HG02938 (cell line): Measurements from ENCODE around the gene GRID2IP.
"Not testable (repeated sequence)": the region's sequence is repeated elsewhere in the genome, so short reads cannot be mapped to it uniquely, and the experiment has no call there.

Experiments used
- ATAC-seq: cut with Tn5 transposase; IDR thresholded peaks from one replicate; pipeline ENCODE4 v1.9.1; 2021; ENCODE audit warnings: mild to moderate bottlenecking, moderate library complexity; ENCODE audit not compliant: unreplicated experiment

GRID2IP gene

DNA sequence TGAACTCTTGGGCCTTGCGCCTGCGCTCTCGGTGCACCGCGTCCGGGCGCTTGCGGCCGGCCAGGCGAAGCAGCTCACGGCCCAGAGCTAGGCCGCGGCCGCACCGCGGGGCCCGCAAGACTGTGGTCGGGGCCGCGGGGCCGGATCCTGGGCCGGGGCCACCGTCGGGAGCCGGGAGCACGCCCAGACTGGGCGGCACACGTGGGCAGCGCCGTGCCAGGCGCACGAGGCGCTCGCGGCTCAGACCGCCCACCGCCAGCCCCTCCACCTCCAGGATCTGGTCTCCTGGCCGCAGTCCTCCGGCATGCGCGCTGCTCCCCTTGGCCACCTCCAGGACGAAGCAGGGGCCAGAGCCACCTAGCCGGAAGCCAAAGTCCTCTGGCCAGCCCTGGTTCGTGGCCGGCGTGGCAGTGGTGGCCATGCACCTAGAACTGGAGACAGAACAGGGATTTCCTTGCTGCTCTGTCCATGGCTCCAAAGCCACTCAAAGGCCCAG, at the start of gene GRID2IP:
GRID2IP (minus strand) TSS at position 446 of the 496 bp plus-strand sequence; CDS start at position 421, 25 bp downstream.
- no peak for ATAC-seq

DNA sequence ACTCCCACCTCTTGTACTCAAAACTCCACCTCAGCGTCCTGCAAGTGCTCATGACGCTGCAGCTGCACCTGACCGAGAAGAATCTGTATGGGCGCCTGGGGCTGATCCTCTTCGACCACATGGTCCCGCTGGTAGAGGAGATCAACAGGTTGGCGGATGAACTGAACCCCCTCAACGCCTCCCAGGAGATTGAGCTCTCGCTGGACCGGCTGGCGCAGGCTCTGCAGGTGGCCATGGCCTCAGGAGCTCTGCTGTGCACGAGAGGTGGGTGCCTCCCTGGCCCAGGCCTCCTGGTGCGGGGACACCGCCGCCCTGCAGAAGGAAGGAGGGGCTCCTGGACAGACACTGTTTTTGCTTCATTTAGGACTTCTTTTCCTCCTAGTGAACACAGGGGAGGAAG, 48.8 kb upstream of the GRID2IP start:
- no peak for ATAC-seq

DNA sequence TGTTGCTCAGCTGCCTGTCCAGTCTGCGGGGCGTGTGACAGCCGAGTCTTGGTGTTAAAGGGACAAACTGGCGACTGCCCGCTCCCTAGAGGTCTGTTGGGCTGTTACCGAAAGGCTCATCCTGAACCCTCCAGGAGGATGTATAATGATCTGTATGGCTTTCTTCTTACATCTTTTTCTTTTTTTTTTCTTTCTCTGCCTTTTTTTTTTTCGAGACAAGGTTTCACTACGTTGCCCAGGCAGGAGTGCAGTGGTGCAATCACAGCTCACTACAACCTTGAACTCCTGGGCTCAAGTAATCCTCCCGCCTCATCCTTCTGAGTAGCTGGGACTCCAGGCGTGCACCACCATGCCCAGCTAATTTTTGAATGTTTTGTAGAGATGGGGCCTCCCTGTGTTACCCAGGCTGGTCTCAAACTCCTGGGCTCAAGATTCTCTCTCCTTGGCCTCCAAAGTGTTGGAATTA, 39.4 kb upstream of the GRID2IP start:
- peak; percentile 38 for ATAC-seq

DNA sequence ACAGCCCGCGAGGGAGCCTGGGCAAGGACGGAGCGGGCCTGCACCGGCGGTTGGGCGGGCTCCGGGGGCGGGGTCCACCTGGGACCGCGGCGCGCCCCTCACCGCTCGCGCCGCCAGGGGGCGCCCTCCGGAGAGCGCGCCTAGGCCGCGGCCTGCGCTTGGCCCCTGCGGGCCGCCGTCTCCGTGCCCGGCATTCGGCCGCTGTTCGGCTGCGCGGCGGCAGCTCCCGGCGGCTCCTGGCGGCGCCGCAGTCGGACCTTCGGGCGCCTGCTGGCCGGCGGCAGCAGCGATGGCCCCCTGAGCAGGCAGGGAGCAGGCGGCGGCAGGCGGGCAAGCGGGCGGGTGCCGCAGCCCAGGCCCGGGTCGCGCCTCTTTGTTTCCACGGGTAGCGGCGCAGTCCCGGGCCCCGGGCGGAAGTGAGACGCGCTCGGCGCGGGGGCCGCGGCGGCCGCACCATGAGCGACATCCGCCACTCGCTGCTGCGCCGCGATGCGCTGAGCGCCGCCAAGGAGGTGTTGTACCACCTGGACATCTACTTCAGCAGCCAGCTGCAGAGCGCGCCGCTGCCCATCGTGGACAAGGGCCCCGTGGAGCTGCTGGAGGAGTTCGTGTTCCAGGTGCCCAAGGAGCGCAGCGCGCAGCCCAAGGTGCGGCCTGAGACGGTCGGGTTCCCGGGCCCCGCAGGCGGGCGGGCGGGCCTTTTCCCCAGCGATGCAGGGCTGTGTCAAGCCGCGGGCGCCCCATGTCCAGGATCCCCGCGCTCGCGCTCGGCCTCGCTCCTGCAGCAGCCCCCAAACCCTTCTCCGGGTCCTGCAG, 38.8 kb upstream of the GRID2IP start, which contains the start of gene INTS15:
INTS15 (plus strand) TSS at position 193 of the 816 bp plus-strand sequence; CDS start at position 456, 263 bp downstream.
- ATAC-seq: peak; percentile 76

DNA sequence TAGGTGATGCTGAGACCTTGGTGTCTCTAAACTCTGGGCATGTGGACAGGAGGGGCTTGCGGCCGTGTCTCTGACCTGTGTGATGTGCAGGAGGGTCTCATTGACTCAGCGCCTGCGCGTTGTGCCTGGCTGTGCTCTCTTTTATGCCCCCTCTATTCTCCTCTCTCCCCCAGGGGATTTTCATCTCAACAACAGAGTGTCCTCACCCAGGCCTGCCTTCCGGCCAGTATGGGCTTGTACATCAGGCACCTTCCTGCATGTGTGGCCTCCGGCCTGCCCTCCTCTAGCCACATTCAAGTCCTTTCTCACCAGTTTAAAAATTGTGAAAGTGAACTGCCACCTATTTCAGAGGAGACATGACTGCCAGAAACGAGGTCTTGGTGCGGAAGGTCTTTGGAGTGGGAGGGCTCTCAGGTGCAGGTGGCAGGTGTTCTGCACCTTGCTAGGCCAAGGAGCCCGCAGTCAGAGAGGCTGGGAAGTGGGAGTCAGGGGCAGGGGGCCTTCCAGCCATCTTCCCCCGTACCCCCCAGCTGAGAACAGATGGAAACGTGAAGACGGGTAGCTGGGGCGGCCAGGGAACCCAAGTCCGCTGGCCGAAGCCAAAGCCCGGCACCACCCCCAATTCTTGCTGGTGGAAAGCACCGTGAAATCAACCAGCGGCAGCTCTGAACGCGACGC, 38.0 kb upstream of the GRID2IP start:
- no peak for ATAC-seq

DNA sequence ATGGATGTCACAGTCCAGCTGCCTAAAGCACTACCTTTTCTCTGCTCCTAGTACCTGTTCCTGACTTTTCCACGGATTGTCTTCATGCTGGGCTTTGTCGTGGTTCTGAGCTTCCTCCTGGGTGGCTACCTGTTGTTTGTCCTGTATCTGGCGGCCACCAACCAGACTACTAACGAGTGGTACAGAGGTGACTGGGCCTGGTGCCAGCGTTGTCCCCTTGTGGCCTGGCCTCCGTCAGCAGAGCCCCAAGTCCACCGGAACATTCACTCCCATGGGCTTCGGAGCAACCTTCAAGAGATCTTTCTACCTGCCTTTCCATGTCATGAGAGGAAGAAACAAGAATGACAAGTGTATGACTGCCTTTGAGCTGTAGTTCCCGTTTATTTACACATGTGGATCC, 37.3 kb upstream of the GRID2IP start:
- ATAC-seq: no peak

DNA sequence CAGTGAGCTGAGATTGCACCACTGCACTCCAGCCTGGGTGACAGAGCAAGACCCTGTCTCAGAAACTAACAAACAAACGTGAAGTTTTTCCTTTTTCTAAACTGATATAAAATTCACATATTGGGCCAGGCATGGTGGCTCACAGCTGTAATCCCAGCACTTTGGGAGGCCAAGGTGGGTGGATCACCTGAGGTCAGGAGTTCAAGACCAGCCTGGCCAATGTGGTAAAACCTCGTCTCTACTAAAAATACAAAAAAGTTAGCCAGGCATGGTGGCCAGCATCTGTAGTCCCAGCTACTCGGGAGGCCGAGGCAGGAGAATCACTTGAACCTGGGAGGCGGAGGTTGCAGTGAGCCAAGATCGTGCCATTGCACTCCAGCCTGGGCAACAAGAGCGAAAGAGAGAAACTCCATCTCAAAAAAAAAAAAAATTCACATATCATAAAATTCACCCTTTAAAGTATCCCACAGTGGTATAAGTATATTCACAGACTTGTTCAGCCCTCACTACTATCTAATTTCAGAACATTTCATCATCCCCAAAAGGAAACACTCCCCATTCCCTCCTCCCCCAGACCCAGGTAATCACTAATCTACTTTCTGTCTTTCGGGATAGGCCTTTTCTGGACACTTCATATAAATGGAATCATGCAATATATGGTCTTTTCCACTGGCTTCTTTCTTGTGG, 34.6 kb upstream of the GRID2IP start:
- not testable (repeated sequence) for ATAC-seq

DNA sequence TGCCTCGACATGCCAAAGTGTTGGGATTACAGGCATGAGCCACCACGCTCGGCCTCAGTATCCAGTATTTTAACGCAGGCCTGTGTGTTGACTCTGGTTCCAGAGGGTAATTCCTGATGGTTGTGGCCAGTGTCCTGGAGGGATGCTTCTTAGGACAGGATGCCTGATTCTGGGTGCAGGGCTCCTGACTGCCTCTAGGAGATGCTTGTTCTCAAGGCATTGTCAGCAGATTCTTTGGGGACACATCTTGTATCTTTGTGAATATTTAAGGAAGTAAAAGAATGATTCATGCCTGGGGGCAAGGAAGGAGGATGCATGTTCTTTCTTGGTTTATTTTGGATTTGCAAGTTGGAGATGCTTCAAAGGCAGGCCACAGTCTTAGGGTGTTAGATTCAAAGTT, 28.2 kb upstream of the GRID2IP start:
- no peak for ATAC-seq

DNA sequence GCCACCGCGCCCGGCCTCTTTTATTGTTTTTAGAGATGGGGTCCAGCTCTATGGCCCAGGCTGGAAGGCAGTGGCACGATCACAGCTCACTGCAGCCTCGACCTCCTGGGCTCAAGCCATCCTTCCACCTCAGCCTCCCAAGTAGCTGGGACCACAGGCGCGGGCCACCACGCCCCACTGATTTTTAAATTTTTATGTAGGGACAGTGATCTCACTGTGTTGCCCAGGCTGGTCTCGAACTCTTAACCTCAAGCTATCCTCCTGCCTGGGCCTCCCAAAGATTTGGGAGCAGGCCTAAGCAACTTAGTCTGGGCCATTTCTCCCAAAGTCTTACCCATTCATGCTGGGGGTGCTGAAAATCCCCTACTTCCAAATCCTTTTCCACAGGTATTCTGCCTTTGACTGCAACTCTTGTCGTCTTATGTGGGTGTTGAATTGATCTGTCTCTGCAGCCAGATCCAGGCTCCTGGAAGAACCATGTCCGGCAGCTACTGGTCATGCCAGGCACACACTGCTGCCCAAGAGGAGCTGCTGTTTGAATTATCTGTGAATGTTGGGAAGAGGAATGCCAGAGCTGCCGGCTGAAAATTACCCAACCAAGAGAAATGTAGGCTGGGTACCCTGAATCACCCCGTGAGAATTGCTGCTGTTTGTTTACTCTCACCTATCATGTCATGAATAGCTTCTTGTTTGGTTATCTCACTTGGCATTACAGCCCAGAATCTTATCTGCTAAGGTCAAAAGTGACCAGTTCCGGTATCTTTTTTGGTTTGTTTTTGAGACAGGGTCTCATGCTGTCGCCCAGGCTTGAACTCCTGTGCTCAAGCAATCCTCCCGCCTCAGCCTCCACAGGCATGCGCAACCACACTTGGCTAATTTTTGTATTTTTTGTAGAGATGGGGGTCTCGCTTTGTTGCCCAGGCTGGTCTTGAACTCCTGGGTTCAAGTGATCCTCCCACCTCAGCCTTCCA, 27.1 kb upstream of the GRID2IP start:
- no peak for ATAC-seq

DNA sequence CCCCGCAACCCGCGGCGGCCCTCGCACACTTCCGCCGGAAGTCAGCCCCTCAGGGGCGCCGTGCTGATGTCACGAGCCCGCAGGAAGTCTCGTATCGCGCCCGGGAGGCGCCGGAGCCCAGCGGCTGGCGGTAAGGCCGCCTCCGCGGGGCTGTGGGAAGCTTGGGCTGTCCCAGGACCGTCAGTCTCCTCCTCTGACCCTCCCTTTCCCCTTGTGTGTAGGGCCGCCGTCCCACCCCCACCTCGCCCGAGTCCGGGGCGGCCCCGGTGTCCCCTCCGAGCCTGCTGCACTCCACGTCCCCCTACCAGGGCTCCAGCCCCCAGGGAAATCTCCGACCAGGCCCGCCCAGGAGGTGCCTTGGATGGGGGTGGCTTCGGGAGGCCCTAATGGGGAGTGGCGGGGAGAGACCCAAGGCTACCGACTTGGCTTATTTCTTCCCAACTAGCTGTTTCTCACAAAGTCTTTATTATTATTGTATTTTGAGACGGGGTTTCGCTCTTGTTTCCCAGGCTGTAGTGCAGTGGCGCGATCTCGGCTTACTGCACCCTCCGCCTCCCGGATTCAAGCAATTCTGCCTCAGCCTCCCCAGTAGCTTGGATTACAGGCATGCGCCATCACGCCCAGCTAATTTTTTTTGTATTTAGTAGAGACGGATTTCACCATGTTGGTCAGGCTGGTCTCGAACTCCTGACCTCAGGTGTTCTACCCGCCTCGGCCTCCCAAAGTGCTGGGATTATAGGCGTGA, 26.3 kb upstream of the GRID2IP start, which contains the start of gene ZDHHC4:
ZDHHC4 (plus strand) TSS at position 86 of the 745 bp plus-strand sequence. CDS start 3,108 bp downstream, outside the sequence.
- ATAC-seq: peak; percentile 95

DNA sequence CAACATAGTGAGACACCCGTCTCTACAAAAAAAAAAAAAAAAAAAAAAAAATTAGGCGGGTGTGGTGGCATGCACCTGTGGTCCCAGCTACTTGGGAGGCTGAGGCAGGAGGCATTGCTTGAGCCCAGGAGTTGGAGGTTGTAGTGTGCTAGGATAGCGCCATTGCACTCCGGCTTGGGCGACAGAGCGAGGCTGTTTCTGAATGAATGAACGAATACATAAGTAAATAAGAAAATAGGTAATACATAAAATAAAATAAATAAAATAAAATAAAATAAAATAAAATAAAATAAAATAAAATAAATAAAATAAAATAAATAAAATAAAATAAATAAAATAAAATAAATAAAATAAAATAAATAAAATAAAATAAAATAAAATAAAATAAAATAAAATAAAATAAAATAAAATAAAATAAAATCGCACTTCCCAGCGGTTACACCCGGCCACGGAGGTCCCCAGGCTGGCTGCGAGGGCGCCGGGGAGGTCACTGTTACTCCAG, 25.7 kb upstream of the GRID2IP start:
- ATAC-seq: not testable (repeated sequence)

DNA sequence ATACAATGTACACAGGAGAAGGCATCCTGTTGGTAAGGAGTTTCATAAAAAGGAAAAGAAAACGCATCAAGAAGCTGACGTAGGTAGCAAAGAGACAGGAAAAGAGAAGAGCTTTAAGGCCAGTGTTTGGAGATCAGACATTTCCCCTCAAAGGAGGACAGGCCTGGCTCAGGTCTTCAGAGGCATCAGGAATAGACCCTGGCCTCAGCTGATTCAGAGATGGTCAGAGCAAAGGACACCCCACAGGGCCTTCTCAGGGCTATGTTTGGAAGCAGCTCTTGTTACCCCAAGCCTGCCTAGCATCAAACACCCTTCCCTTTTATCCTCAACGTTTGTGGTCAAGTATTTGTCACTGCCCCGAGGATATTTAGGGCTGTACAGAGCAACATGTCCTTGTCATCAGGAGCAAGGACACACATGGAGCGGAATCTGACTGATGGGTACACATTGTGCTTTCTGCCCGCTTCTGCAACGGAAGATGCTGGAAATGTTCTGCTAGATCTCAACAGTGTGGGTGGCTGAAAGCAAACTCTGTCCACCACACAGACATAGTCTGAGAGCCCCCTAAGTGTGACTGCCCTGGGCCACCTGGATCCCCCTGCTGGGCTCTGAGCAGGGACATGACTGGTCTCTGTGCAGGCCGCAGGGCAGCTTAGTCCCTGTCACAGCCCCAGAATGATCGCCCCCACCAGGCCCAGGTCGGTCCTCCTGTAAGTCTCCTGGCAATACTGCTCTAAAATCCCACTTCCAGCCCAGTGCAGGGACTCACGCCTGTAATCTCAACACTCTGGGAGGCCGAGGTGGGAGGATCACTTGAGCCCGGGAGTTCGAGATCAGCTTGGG, 25.0 kb upstream of the GRID2IP start:
- ATAC-seq: no peak

DNA sequence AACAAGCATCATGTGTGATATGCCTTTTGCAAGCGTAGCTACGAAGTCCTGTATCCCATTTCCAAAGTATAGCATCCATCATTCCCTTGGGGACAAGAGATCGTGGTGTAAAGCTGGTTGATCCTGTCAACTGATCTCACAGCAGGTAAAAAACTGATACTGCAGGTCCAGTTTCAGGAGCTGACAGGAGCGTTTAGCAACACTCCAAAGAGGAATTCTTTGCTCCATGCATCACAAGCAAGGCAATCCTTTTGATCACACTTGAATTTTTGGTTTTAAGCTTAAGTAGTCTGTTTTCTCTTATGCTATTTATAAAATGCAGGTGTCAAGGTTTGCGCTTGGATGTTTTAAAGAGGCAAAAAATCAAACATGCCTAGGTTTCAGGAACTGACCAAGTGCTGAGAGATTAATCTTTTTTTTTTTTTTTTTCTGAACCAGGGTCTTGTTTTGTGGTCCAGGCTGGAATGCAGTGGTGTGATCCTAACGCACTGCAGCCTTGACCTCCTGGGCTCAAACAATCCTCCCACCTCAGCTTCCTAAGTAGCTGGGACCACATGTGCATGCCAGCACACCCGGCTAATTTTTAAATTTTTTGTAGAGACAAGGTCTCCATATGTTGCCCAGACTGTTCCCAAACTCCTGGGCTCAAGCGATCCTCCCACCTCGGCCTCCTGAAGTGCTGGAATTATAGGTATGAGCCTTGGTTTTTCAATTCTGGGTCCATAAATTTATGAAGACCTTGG, 24.2 kb upstream of the GRID2IP start:
- no peak for ATAC-seq

DNA sequence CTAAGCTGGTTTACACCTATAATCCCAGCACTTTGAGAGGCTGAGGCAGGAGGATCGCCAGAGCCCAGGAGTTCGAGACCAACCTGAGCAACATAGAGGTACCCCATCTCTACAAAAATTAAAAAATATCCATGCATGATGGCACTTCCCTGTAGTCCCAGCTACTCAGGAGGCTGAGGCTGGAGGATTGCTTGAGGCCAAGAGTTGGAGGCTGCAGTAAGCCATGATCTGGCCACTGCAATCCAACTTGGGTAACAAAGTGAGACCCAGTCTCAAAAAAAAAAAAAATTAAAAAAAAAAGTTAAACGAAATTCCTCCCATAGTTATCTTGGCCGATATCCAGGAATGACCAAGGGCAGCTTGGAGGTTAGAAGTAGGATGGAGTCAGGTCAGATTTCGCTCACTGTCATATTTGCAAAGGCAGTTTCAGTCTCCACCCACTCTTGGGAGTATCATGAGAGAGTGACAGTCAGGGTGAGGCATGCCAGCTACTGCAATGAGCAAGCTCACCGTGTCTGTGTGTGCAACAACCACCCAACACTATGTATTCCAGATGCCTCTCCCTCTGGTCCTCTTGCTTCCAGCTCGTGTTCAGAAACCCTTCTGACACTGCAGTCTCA, 20.0 kb upstream of the GRID2IP start:
- ATAC-seq: no peak

DNA sequence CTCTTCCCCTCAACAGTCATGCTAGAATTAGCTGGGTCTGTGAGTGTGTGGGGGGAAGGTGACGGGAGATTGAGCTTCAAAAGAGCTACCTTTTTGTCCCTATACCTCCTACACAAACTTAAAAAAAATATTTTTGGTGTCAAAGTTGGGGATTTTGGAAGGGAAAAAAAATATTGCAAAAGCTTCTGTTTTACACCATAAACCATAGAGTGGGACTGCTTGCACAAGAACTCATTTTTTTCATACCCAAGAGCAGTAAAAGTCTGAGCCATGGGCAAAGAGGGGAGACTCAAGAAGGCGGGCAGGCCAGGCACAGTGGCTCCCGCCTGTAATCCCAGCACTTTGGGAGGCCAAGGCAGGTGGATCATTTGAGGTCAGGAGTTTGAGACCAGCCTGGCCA, 16.6 kb upstream of the GRID2IP start:
- ATAC-seq: no peak

DNA sequence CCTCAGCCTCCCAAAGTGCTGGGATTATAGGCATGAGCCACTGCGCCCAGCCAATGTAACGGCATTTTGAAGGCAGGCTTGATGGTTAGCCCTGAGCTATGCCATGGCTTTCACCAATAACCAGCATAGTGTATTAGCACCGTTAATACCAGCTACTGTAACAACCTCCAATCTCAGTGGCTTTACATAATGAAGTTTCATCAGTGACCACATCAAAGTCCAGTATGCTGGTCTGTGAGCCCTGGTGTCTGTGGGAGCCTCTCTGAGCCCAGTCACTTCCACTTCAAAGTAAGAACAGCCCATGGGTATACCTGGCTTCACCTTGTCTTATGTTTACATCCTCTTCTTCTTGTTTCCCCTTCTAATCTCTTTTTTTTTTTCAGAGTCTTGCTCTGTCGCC, 14.4 kb upstream of the GRID2IP start:
- ATAC-seq: no peak
